K562 (cell line): ENCODE data around the gene MTSS2.

Source experiments
- GTF2F1 ChIP-seq: IDR thresholded peaks from 2 replicates; pipeline ENCODE4 v1.6.1; 2011; ENCODE audit warnings: low read depth, low read length, improper control_type of control experiment
- MAX ChIP-seq: sonication (generic); formaldehyde crosslinking; IDR thresholded peaks from 2 replicates; pipeline ENCODE4 v1.9.0; 2022; ENCODE audit warnings: mild to moderate bottlenecking, missing genetic modification reagents
- MXI1 ChIP-seq: IDR thresholded peaks from 2 replicates; pipeline ENCODE4 v1.6.1; 2011; ENCODE audit warnings: low read depth, mild to moderate bottlenecking, improper control_type of control experiment, low read length
- NFYB ChIP-seq: IDR thresholded peaks from 2 replicates; pipeline ENCODE4 v1.6.1; 2011; ENCODE audit warnings: mild to moderate bottlenecking, moderate library complexity; ENCODE audit not compliant: insufficient read length; ENCODE audit errors: extremely low read depth
- SOX6 ChIP-seq: fragments of 450-650 bp; IDR thresholded peaks from 2 replicates; pipeline ENCODE4 v1.6.1; 2014; ENCODE audit warnings: mild to moderate bottlenecking
- TAL1 ChIP-seq: fragments of 450-650 bp; IDR thresholded peaks from 2 replicates; pipeline ENCODE4 v1.6.1; 2016; ENCODE audit warnings: mild to moderate bottlenecking
- TCF7L2 ChIP-seq: fragments of 150-350 bp; IDR thresholded peaks from 2 replicates; pipeline ENCODE4 v1.6.1; 2016; ENCODE audit warnings: low read depth, mild to moderate bottlenecking, low read length, moderate library complexity
- ZNF232 ChIP-seq: sonication (generic); formaldehyde crosslinking; IDR thresholded peaks from 2 replicates; pipeline ENCODE4 v1.8.0; 2022; ENCODE audit warnings: mild to moderate bottlenecking, missing genetic modification reagents
- TF ChIP-seq, protein P1 (sequence below), 2 experiments: fragments of 450-650 bp in 1 of 2; sonication (generic) in 1 of 2; formaldehyde crosslinking in 1 of 2; IDR thresholded peaks in 1 of 2; conservative IDR thresholded peaks in 1 of 2; 2 replicates each; pipeline versions ENCODE4 v1.6.1 to v1.8.1; 2016 to 2023; ENCODE audit warnings: mild to moderate bottlenecking in 2 of 2, moderate library complexity in 2 of 2, inconsistent platforms in 1 of 2, missing genetic modification reagents in 1 of 2
- TF ChIP-seq, protein P2 (sequence below): sonication (generic); formaldehyde crosslinking; IDR thresholded peaks from 2 replicates; pipeline ENCODE4 v1.8.0; 2022; ENCODE audit warnings: mild to moderate bottlenecking, missing genetic modification reagents, borderline replicate concordance
- TF ChIP-seq, protein P3 (sequence below), 3 experiments: IDR thresholded peaks in 2 of 3; conservative IDR thresholded peaks in 1 of 3; 2 replicates each; pipeline ENCODE4 v1.5.1; 2011 to 2012; ENCODE audit warnings: low read length in 3 of 3, mild to moderate bottlenecking in 3 of 3, control low read depth in 2 of 3, improper control_type of control experiment in 1 of 3, inconsistent platforms in 1 of 3, low read depth in 1 of 3, mixed read lengths in 1 of 3, moderate library complexity in 1 of 3; ENCODE audit not compliant: insufficient read depth in 2 of 3

DNA sequence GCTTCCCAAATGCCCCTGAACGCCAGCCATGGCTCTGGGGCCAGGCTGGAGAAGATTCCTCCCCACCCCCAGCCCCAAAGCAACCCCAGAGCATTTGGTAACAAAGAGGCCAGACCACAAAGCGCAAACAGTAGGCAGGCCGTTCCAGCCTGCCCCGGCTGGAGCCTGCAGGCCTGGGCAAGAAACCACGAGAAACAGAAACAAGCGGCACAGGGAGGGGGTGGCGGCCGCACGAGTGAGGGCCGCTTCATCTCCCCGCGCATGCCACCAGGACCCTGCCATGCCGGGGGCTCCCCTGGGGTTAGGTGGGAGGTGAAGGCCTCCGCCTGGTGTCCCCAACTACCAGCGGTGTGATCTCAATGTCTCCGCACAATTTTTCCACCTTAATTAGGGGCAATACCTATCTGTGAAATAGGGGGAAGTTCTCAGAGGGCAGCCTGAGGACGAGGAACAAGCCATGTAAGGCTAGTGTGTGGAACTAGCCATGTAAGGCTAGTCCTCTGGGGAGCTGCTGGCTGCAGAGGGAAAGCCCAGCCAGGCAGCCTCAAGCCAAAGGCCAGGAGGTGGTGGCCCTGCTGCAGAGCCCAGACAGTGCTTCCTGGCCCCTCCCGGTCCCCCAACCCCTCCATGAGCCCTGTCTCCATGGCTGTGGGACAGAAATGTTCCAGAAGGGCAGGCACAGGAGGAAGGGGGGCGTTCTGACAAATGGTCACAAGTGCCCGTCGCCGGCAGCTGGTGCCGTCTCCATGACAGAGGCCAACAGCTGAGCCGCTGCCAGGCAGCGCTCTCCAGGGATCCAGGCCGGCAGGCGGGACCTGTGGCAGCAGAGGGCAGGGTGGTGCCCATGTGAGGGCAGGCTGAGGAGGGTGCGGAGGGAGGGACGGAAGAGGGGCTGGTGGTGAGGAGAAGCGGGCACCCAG lies 14.5 kb upstream of the MTSS2 start:
- TF ChIP-seq NFYB, result no peak
- TF ChIP-seq GTF2F1, result no peak
- no peak for TF ChIP-seq TAL1
- no peak for TF ChIP-seq MXI1
- TF ChIP-seq ZNF232 (CRISPR knock-in tag), result no peak
- TF ChIP-seq, protein P1, sequence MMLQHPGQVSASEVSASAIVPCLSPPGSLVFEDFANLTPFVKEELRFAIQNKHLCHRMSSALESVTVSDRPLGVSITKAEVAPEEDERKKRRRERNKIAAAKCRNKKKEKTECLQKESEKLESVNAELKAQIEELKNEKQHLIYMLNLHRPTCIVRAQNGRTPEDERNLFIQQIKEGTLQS (IDR thresholded peaks at IDR 0.05), result no peak
- TF ChIP-seq, protein P1 (CRISPR knock-in tag; conservative IDR thresholded peaks at IDR 0.05), result no peak
- TF ChIP-seq TCF7L2, result no peak
- TF ChIP-seq SOX6, result no peak
- no peak for TF ChIP-seq MAX (CRISPR knock-in tag)
- TF ChIP-seq, protein P2, sequence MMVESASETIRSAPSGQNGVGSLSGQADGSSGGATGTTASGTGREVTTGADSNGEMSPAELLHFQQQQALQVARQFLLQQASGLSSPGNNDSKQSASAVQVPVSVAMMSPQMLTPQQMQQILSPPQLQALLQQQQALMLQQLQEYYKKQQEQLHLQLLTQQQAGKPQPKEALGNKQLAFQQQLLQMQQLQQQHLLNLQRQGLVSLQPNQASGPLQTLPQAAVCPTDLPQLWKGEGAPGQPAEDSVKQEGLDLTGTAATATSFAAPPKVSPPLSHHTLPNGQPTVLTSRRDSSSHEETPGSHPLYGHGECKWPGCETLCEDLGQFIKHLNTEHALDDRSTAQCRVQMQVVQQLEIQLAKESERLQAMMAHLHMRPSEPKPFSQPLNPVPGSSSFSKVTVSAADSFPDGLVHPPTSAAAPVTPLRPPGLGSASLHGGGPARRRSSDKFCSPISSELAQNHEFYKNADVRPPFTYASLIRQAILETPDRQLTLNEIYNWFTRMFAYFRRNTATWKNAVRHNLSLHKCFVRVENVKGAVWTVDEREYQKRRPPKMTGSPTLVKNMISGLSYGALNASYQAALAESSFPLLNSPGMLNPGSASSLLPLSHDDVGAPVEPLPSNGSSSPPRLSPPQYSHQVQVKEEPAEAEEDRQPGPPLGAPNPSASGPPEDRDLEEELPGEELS (CRISPR knock-in tag), result no peak
- TF ChIP-seq, protein P3, sequence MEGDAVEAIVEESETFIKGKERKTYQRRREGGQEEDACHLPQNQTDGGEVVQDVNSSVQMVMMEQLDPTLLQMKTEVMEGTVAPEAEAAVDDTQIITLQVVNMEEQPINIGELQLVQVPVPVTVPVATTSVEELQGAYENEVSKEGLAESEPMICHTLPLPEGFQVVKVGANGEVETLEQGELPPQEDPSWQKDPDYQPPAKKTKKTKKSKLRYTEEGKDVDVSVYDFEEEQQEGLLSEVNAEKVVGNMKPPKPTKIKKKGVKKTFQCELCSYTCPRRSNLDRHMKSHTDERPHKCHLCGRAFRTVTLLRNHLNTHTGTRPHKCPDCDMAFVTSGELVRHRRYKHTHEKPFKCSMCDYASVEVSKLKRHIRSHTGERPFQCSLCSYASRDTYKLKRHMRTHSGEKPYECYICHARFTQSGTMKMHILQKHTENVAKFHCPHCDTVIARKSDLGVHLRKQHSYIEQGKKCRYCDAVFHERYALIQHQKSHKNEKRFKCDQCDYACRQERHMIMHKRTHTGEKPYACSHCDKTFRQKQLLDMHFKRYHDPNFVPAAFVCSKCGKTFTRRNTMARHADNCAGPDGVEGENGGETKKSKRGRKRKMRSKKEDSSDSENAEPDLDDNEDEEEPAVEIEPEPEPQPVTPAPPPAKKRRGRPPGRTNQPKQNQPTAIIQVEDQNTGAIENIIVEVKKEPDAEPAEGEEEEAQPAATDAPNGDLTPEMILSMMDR (IDR thresholded peaks at IDR 0.05 in 2 of 3, conservative IDR thresholded peaks at IDR 0.05 in 1 of 3; ENCODE audit: insufficient read depth in 2 of 3, low read depth in 1 of 3, low read length in 3 of 3), result no peak
